Measurements from ENCODE around the gene AP1G1. TPM values are rescaled to one million over a fixed set of nuclear protein-coding genes. Genes with fewer than 3 reads are reported as not detected.
A peak's percentile ranks its signal among the peaks of the same experiment; 100 is the strongest.

Gene AP1G1
- total RNA-seq, 1 experiment from 2014 or later, result 53.9 TPM

GRCh38 chr16:71724320-71724751 lies 84.3 kb downstream of the AP1G1 start, which contains the start of gene PHLPP2:
Gene PHLPP2 (minus strand): TSS chr16:71724701. CDS start chr16:71714795, 9,906 bp downstream.
- H3K4me3 ChIP-seq, result peak within 1 kb of the TSS; percentile 93
- H3K36me3 ChIP-seq, result peaks cover 24% of the 10 kb centered on the region
- no peaks in the 10 kb centered on the region for H3K27me3 ChIP-seq (replicated peaks)
- 0 out of 2 replicates have a peak, but pooled peaks cover 2% of the 10 kb centered on the region for H3K9me3 ChIP-seq (replicated peaks)
- H3K27ac ChIP-seq, result peak within 1 kb of the TSS; percentile 76
- no peak for DNase-seq (ENCODE audit: low read depth in 1 of 2, low spot score in 2 of 2)
- peaks cover 14% of the 10 kb centered on the region for H3K4me1 ChIP-seq (replicated peaks)

DNA sequence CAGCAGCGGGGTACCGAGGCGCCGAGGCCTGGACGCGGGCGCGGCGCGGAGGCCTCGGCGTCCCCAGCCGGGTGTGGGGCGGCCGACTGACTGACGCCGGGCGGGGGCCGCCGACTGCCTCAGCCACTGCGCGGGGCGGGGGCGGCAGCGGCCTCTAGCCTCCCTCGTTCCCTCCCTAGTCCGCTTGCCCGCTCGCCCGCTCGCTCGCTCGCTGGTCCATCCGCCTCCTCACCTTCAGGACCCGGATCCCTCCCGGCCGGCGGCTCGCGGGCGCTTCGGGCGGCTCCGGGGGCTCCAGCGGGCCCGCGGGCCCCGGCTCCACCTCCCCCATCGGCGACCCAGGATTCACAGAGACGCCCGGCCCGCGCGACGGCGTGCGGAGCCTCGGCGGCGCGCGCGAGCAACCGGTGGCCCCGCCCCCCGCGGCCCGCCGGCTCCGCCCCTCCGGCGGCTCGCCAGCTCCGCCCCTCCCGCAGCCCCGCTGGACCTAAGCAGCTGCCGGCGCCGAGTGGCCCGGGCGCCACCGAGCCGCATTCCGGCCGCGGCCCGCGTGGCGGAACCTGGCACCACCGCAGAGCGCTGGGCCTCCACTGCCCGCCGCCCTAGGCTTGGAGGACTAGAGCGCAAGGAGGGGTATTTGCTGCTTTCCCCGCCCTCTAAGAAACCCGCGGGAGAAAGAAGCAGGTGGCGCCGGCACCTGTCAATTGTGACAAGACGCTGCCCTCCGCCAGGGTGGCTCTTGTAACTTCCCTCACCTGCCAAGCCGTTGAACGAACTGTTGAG lies 84.9 kb downstream of the AP1G1 start:
- peak; percentile 68 to 85 for DNase-seq (ENCODE audit: low read depth in 1 of 2, low spot score in 2 of 2)

DNA sequence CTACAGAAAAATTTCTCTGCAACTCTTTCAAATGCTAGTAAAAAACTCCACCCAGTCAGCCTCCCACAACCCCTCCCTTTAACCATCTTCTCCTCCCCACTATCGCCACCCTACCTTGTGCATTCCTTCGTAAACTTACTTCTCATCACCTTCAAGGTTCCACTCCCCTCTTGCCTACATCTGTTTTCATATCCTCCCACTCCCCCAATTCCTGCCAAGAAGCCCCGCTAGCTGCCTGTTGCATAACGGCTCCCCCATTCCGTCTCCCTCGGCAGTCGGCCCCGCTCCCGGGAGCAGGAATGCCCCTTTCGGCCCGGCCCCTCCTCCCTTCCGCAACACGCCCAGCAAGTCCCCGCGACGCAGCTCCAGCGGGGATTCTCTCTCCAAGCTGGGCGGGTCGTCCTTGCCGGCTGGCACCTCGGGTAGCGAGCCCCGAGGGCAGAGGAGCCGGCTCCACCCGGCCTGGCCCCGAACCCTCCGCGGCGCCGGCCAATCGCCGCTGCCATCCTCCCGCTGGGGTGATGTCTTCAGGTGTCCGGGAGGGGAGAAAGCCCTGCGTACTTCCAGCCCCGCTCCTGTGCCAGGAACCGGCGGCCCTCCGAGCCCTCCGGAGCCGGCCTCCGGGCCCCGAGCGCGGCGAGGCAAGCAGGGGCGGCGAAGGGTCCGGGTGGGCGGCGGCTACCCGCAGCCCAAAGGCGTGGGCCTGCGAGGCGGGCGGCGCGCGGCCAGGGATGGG lies 85.7 kb downstream of the AP1G1 start:
- H3K36me3 ChIP-seq, result peaks cover 26% of the 10 kb centered on the region
- H3K4me3 ChIP-seq, result peak overlapping the region; percentile 93
- H3K27ac ChIP-seq, result peak overlapping the region; percentile 76
- peak; percentile 82 to 86 for DNase-seq (ENCODE audit: low read depth in 1 of 2, low spot score in 2 of 2)
- peaks cover 14% of the 10 kb centered on the region for H3K4me1 ChIP-seq (replicated peaks)
- H3K9me3 ChIP-seq (replicated peaks), result 0 out of 2 replicates have a peak, but pooled peaks cover 2% of the 10 kb centered on the region
- no peaks in the 10 kb centered on the region for H3K27me3 ChIP-seq (replicated peaks)

More for the DNA sequence above, 84.9 kb downstream of the AP1G1 start:
- Histone ChIP-seq H3K4me3 (peak overlapping the region; percentile 93), H3K36me3 (peaks cover 24% of the 10 kb centered on the region), H3K4me1 (replicated peaks) (peaks cover 14% of the 10 kb centered on the region), H3K9me3 (replicated peaks) (0 out of 2 replicates have a peak, but pooled peaks cover 2% of the 10 kb centered on the region), H3K27ac (peak overlapping the region; percentile 76), H3K27me3 (replicated peaks) (no peaks in the 10 kb centered on the region)

DNA sequence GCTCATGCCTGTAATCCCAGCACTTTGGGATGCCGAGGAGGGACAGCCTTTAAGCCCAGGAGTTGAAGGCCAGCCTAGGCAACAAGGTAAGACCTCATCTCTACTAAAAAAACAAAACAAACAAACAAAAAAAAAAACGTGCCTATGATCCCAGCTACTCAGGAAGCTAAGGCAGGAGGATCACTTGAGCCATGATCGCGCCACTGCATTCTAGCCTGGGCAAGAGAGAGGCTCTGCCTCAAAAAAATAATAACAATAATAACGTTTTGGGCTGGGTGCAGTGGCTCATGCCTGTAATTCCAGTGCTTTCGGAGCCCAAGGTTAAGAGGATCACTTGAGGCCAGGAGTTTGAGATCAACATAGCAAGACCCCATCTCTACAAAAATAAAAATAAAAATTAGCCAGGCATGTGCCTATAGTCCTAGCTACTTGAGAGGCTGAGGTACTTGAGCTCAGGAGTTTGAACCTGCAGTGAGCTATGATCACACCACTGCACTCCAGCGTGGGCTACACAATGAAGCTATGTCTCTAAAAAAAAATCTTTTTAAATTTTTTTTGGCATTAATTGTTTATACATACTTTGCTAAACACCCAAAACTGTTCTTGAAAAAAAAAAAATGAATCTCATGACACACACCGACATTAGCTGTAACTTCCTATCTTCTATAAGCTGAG lies 87.4 kb downstream of the AP1G1 start:
- Histone ChIP-seq H3K36me3 (peaks cover 32% of the 10 kb centered on the region), H3K27me3 (replicated peaks) (no peaks in the 10 kb centered on the region), H3K27ac (no peak overlapping the region), H3K4me3 (no peak overlapping the region), H3K4me1 (replicated peaks) (peaks cover 14% of the 10 kb centered on the region), H3K9me3 (replicated peaks) (0 out of 2 replicates have a peak, but pooled peaks cover 2% of the 10 kb centered on the region)
- no peak for DNase-seq (ENCODE audit: low read depth in 1 of 2, low spot score in 2 of 2)

DNA sequence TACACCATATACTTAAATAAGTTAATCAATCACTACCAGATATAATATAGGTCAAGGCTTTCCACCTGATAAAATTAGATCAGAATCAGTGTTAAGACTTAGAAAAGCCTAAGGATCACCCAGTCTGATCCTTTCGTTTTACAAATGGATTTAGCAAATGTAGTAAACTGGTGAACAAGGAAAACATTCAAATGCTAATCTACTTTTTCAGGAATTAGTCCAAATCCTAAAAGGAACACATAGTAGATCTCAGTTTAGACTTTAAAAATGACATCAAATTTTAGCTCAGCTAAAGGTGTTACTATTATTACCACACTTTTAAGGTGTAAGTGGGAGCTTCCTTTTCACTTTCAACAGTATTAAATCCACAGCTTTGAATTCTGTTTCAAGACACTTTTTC lies 96.1 kb downstream of the AP1G1 start:
- Histone ChIP-seq H3K4me3 (no peak overlapping the region), H3K27ac (no peak overlapping the region), H3K36me3 (peaks cover 19% of the 10 kb centered on the region), H3K9me3 (replicated peaks) (no peaks in the 10 kb centered on the region), H3K4me1 (replicated peaks) (no peaks in the 10 kb centered on the region), H3K27me3 (replicated peaks) (no peaks in the 10 kb centered on the region)
- no peak for DNase-seq (ENCODE audit: low read depth in 1 of 2, low spot score in 2 of 2)

DNA sequence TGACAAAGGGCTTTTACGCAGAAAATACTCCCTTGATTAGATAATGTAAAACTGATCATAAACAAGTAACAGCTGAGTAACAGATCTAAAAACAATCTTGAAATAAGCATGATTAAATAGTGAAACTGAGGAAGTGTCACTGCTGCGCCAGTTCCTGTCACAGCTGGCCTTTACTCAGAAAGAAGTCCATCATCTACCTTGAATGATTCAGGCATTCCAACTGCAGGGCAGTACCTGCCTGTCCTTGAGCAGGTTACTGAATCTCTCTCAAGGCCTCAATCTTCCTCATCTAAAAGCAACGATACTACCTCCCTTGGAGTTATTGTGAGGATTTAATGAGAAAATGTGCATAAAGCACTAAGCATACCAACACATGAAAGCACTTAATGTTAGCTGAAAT lies 96.8 kb downstream of the AP1G1 start:
- no peak for DNase-seq (ENCODE audit: low read depth in 1 of 2, low spot score in 2 of 2)
- Histone ChIP-seq H3K27me3 (replicated peaks) (no peaks in the 10 kb centered on the region), H3K4me1 (replicated peaks) (no peaks in the 10 kb centered on the region), H3K4me3 (no peak overlapping the region), H3K27ac (no peak overlapping the region), H3K36me3 (peaks cover 16% of the 10 kb centered on the region), H3K9me3 (replicated peaks) (no peaks in the 10 kb centered on the region)

DNA sequence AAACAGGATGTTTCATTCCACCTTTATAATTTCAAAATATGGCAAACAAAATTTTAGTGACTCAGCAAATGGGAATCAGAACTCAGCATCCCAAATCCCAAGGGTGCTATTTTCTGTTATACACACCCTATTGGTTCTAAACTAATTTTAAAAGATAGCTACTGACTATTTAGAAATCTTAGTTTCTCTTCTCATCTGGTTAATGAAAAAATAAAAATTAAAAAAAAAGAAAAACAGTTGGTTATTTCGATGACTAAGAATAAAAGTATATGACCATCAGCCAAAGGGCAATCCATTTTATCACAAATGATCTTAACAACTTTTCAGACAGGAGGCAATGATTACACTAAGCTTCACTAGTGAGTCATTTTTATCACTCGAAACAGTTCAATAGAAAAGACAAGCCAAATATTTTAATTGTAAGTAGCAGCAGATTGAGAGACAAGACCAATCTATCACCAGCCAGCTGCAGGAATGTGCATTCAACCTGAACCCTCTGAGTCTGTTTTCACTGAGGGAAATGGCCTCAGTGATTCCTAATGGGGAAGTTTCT lies 99.3 kb downstream of the AP1G1 start:
- no peak overlapping the region for H3K27ac ChIP-seq
- no peaks in the 10 kb centered on the region for H3K27me3 ChIP-seq (replicated peaks)
- no peak for DNase-seq (ENCODE audit: low read depth in 1 of 2, low spot score in 2 of 2)
- no peaks in the 10 kb centered on the region for H3K9me3 ChIP-seq (replicated peaks)
- H3K4me1 ChIP-seq (replicated peaks), result no peaks in the 10 kb centered on the region
- no peak overlapping the region for H3K4me3 ChIP-seq
- H3K36me3 ChIP-seq, result peaks cover 15% of the 10 kb centered on the region

- Histone ChIP-seq H3K27ac (no peak overlapping the region), H3K9me3 (replicated peaks) (no peaks in the 10 kb centered on the region), H3K4me3 (no peak overlapping the region), H3K4me1 (replicated peaks) (no peaks in the 10 kb centered on the region), H3K27me3 (replicated peaks) (no peaks in the 10 kb centered on the region), H3K36me3 (peaks cover 12% of the 10 kb centered on the region)
- DNase-seq (ENCODE audit: low read depth in 1 of 2, low spot score in 2 of 2), result no peak
Observed at GRCh38 chr16:71708696-71709095, 99.9 kb downstream of the AP1G1 start.

DNA sequence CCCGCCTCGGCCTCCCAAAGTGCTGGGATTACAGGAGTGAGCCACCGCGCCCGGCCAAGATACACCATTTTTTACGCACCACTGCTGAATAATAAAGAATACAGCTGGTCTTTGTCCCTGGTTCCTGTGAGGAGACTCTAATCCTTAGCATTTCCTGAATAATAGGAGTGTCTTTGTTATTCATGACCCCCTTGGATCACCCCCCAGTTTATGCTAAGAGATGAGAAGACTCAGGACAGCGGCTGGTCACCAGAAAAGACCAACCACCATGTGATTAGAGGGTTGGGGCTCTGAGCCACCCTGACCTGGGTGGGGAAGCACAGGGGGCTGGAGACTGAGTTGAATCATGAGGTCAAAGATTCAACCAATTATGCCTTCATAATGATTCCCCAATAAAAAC lies 101.4 kb downstream of the AP1G1 start:
- Histone ChIP-seq H3K27ac (no peak overlapping the region), H3K9me3 (replicated peaks) (no peaks in the 10 kb centered on the region), H3K36me3 (peaks cover 10% of the 10 kb centered on the region), H3K4me1 (replicated peaks) (no peaks in the 10 kb centered on the region), H3K27me3 (replicated peaks) (no peaks in the 10 kb centered on the region), H3K4me3 (no peak overlapping the region)
- DNase-seq (ENCODE audit: low read depth in 1 of 2, low spot score in 2 of 2), result no peak

GRCh38 chr16:71706046-71706445 lies 102.6 kb downstream of the AP1G1 start:
- Histone ChIP-seq H3K9me3 (replicated peaks) (no peaks in the 10 kb centered on the region), H3K27me3 (replicated peaks) (no peaks in the 10 kb centered on the region), H3K4me3 (no peak overlapping the region), H3K4me1 (replicated peaks) (no peaks in the 10 kb centered on the region), H3K36me3 (peaks cover 20% of the 10 kb centered on the region), H3K27ac (no peak overlapping the region)
- DNase-seq (ENCODE audit: low read depth in 1 of 2, low spot score in 2 of 2), result no peak

GRCh38 chr16:71703333-71703732 lies 105.3 kb downstream of the AP1G1 start:
- H3K27me3 ChIP-seq (replicated peaks), result no peaks in the 10 kb centered on the region
- H3K27ac ChIP-seq, result no peak overlapping the region
- no peak for DNase-seq (ENCODE audit: low read depth in 1 of 2, low spot score in 2 of 2)
- H3K4me1 ChIP-seq (replicated peaks), result no peaks in the 10 kb centered on the region
- H3K36me3 ChIP-seq, result peaks cover 31% of the 10 kb centered on the region
- no peaks in the 10 kb centered on the region for H3K9me3 ChIP-seq (replicated peaks)
- no peak overlapping the region for H3K4me3 ChIP-seq

- Histone ChIP-seq H3K27ac (no peak overlapping the region), H3K27me3 (replicated peaks) (no peaks in the 10 kb centered on the region), H3K9me3 (replicated peaks) (no peaks in the 10 kb centered on the region), H3K4me3 (no peak overlapping the region), H3K4me1 (replicated peaks) (no peaks in the 10 kb centered on the region), H3K36me3 (peaks cover 31% of the 10 kb centered on the region)
- DNase-seq (ENCODE audit: low read depth in 1 of 2, low spot score in 2 of 2), result no peak
Observed at GRCh38 chr16:71700831-71701230, 107.8 kb downstream of the AP1G1 start.

DNA sequence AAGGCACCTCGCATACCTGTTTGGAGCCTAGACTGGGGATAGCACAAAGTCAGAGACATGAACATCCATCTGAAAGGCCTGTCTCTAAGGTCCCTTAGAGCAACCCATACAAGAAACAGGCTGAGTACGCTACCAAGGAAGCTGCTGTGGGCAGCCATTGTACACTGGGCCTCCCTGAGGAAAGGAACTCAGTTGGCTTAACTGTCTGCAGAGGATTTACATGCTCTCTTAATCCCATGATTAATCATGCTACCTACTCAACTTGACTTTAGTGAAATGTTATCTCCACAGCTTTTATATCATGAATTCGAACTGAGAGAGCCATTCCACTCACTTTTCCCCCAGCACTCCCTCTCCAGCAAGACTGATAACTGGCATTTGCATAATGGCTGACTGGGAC lies 110.1 kb downstream of the AP1G1 start:
- Histone ChIP-seq H3K36me3 (peaks cover 26% of the 10 kb centered on the region), H3K27ac (no peak overlapping the region), H3K4me1 (replicated peaks) (no peaks in the 10 kb centered on the region), H3K4me3 (no peak overlapping the region), H3K9me3 (replicated peaks) (no peaks in the 10 kb centered on the region), H3K27me3 (replicated peaks) (no peaks in the 10 kb centered on the region)
- DNase-seq (ENCODE audit: low read depth in 1 of 2, low spot score in 2 of 2), result no peak

All from SJSA1 (cell line).